NCI-H2081 treated with DMSO at 0.1 percent for 48 hours (cell line): ENCODE measurements around the gene TXLNB.
"Not testable (repeated sequence)": the region's sequence is repeated elsewhere in the genome, so short reads cannot be mapped to it uniquely, and the experiment has no call there.

Source experiments
- DNase-seq: peaks from one replicate; lab custom pipeline; 2025; lab: John Stamatoyannopoulos, UW

The TXLNB gene

GRCh38 chr6:139311831-139312230 is 20.0 kb upstream of the TXLNB start:
- no peak for DNase-seq

- no peak for DNase-seq
Observed at GRCh38 chr6:139308936-139309603, 17.3 kb upstream of the TXLNB start.

DNA sequence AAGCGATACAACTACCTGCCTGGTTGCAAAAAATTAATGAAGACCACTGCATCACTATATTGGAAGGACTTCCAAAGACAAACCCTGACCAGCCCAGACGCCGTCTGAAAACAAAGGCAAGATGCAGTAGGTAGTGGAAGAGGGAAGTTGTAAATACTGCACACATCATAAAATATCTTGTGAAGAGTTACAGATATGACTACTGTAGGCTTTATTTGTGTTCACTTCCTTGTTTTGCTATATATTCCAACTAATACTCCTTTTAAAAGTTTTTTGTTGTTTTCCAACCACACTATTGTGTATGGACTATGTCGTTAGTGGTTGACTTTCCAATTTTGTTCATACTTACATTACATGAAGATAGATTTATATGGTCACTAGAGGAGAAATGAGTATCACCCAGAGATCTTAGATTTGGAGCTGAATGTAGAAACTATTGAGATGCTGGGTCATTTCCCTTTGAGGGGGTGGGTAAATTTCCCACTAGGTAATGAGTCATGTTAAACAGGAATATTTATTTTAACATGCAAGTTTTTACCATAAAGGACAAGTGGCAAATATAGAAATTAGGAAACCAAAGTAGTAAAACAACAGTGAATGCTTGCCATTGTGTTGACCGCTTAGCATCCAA is 16.6 kb upstream of the TXLNB start:
- no peak for DNase-seq

DNA sequence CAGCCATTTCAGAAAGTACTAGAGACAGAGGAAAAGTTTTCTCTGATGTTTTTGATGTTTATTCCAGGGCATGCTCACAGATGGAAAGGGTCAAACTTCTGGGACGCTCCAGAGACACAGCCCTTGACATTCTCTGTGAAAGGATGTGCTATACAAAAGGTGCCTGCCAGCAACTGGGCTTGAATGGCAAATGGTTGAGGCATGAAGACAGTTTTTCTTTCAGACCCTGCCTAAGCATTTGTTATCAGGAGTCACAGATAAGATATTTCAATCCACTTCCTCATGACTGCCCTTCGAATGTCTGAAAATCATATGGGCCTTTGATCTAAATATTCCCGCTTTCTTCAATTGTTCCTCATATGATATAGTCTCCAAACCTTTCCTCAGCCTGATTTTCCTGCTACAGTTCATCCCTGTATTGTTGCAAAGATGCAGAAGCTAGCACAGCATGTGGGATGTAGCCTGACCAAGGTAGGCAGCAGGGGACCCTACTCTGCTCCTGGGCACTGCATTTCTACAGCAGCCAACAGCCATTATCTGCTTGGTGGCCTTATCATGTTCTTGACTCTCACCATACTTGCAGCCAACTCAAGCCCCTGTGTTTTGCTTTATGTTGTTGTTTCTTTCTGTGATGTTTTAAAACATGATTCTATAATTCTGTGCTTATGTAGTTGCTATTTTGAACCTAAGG is 14.6 kb upstream of the TXLNB start:
- no peak for DNase-seq

GRCh38 chr6:139303185-139303584 is 11.4 kb upstream of the TXLNB start:
- no peak for DNase-seq

DNA sequence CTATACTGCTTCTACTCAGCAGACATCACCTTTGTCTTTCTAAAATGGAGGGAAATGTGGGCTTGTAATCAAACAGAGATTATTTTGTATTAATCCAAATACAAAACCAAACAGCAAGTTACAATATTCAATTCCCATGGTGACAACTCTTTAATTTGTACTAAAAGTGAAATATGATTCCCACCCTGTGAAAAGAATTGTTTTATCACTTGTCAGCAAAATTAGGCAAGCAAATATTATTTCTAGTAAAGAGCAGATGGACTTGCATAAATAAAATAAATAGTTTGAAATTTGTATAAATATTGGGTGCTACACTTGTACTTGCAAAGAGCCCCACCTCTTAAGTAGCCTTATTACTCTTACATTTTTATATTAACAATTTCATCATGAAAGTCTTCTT is 6.1 kb upstream of the TXLNB start:
- DNase-seq: no peak

GRCh38 chr6:139296927-139297326 is 5.1 kb upstream of the TXLNB start:
- no peak for DNase-seq

GRCh38 chr6:139295901-139296300 is 4.1 kb upstream of the TXLNB start:
- DNase-seq: no peak

- no peak for DNase-seq
Observed at GRCh38 chr6:139294090-139294489, 2.3 kb upstream of the TXLNB start.

- not testable (repeated sequence) for DNase-seq
Observed at GRCh38 chr6:139293230-139293629, 1.4 kb upstream of the TXLNB start.

- DNase-seq: no peak
Observed at GRCh38 chr6:139290787-139291311, 949 bp downstream of the TXLNB start.

DNA sequence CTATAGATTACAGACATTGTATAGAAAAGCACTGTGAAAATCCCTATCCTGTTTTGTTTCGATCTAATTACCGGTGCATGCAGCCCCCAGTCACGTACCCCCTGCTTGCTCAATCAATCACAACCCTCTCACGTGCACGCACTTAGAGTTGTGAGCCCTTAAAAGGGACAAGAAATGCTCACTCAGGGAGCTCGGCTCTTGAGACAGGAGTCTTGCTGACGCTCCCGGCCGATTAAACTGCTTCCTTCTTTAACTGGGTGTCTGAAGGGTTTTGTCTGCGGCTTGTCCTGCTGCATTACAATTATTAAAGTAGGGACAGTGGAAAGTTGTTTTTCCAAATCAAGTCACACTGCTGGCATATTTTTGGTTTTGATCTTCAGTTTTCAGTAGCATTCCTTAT is 2.6 kb downstream of the TXLNB start:
- no peak for DNase-seq

GRCh38 chr6:139288496-139289040 is 3.2 kb downstream of the TXLNB start:
- DNase-seq: no peak

DNA sequence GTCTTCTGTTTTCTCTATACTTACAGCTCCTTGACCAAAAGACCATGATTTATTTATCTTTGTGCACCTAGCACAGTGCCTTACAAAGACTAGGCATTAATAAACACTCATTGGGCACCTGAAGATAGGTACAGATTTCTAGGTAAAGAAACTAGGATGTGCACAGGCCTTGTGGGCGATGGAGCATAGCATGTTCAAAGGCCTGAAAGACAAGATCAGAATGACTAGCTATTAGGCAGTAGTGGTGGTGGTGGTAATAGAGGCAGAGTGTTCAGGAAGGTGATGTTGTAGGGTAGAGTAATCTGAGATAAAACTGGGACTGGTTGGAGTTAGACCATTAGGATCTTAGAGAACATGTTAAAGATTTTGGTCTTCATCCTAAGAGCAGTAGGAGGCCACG is 3.9 kb downstream of the TXLNB start:
- DNase-seq: no peak

- DNase-seq: not testable (repeated sequence)
Observed at GRCh38 chr6:139286438-139286837, 5.4 kb downstream of the TXLNB start.

- no peak for DNase-seq
Observed at GRCh38 chr6:139285590-139285989, 6.2 kb downstream of the TXLNB start.

DNA sequence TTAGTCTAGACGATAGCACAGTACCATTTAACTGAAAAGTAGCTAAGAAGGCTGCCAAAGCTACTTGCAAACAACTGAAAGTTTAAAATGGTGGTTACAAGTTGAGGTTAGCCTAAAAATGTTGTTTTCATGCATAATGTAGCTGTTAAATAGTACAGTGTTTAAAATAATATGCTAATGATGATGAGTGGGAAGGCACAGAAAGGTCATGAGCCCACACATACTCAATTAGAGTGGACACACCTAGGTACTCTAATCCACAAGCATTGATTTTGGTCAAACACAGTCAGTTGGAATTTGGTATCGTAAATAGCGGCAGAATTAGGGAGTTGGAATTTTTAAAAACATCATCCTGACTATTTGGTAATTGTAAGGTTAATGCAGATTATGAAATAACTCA is 7.0 kb downstream of the TXLNB start:
- DNase-seq: no peak

GRCh38 chr6:139282684-139283083 is 9.1 kb downstream of the TXLNB start:
- no peak for DNase-seq

- no peak for DNase-seq
Observed at GRCh38 chr6:139278190-139278589, 13.6 kb downstream of the TXLNB start.

DNA sequence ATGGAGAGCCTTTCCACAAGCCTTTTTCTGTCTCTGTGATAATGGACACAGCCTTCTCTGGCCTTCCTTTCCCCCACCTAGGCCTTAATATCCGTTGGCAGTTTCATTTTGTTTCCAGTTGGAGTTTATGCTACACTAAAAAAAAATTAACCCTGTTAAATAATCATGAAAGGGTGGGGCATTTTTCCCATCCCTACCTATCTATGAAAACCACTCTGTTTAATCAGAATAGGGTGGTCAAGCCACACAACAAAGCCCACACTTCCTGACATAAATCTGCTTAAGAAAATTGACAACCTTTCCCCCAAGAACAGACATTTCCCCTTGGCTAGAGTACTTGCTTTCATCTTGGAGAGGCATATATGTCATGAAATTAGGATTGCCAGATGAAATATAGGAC is 14.2 kb downstream of the TXLNB start:
- DNase-seq: no peak

GRCh38 chr6:139277161-139277560 is 14.6 kb downstream of the TXLNB start:
- no peak for DNase-seq

GRCh38 chr6:139275279-139276055 is 16.3 kb downstream of the TXLNB start:
- no peak for DNase-seq
